NCI-H69 (cell line): ENCODE results near the gene ADRB1.

ENCODE experiments used
- DNase-seq: peaks from one replicate; lab custom pipeline; 2025; lab: John Stamatoyannopoulos, UW

Gene ADRB1

DNA sequence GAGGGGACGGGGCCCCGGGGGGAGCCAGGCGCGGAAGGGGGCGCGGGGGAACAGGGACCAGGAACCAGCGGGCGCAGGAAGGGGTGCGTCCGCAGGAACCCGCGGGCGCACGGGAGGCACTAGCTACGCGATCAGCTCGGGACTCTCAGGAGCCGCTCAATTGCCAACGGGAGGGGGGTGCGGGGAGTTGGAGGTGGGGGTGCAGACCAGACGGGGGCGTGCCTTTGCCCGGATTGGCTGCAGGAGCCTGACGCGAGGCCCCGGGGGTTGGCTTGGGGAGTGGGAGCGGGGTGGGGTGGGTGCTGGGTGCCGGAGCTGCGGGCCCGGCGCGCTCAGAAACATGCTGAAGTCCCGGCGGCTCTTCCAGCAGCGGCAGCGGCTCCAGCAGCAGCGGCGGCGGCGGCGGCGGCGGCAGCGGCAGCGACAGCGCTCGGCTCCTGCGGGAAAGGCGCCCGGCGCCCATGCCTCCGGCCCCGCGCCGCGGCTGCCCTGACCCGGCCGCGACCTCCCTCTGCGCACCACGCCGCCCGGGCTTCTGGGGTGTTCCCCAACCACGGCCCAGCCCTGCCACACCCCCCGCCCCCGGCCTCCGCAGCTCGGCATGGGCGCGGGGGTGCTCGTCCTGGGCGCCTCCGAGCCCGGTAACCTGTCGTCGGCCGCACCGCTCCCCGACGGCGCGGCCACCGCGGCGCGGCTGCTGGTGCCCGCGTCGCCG lies at the start of gene ADRB1:
TSS of gene ADRB1 (plus strand) at position 335 of the 715 bp plus-strand sequence. CDS start at position 602, 267 bp downstream.
- peak; percentile 90 for DNase-seq

DNA sequence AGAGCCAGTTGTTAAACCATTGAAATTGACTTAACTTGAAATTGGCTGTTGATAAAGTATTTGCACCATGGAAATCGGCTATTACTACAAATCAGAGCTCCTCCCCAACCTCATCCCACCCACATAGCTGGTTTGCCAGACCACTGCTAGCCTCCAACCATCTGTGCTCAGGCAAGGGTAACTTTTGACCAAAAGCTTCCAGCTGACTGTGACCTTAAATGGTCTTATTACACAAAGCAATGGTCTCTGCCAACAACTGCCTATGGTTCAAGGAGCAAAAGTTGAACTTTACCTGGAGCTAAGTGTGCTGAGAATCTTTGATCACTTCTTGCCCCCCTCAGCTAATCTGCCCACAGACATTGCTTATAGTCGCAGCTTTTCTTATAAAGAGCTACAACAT lies 48.5 kb upstream of the ADRB1 start:
- DNase-seq = no peak

DNA sequence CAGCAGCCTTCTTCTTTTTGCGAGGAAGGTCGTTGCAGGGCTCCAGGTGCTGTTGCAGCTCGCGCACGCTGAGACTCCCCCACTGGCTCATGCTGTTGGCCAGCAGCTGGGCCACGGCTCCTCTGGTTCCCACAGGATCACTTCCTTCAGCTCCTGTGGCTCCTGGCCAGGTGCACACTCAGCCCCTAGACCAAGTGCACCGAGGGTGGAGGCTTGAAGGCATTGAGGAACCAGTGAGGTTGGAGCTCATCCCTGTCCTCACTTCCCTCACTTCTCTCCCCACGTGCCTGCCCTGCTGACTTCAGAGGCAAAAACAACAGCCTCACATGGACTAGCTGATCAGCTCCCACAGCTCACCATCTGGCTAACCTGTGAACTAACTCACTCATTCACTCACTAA lies 46.2 kb upstream of the ADRB1 start:
- DNase-seq = peak; percentile 19

DNA sequence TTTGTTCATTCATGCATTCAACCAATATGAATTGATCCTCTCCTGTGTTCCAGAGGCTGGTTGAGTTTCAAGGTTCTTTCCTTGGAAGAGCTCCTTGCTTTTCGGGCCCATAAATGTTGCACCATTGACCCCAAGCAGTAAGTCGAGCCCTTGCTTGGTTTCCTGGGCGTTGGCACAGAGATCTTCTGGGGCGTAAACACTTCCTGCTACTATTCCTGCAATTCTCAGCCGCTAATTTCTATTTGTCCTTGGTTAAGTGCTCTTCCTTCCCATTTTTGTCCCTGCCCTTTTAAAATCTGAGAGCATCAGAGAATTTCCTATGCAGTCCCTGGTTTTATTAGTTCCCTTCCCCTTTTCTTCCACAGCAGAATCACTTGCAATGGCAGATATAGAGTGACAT lies 44.1 kb upstream of the ADRB1 start:
- no peak for DNase-seq

DNA sequence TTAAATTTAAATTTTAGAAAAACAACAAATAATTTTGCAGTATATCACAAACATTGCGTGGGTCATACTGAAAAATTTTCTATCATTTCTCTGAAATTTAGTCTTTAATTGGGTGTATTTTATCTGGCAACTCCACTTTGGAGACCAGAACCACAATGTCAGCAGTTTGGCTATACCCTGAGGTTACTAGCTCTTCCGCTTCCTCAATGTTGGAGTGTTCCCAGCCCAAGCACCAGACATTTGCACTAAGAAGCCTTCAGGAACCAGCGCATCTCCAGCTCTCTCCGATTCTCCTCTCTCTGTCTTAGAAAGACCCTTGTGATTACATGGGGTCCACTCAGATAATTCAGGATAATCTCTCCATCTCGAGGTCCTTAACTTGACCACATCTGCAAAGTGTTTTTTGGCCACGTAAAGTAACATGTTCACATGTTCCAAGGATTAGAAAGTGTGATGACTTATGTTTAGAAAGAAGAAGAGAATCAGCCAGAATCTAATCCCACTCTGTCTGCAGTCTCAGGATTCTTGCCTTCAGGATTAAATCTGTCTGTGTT lies 43.1 kb upstream of the ADRB1 start:
- DNase-seq = no peak

DNA sequence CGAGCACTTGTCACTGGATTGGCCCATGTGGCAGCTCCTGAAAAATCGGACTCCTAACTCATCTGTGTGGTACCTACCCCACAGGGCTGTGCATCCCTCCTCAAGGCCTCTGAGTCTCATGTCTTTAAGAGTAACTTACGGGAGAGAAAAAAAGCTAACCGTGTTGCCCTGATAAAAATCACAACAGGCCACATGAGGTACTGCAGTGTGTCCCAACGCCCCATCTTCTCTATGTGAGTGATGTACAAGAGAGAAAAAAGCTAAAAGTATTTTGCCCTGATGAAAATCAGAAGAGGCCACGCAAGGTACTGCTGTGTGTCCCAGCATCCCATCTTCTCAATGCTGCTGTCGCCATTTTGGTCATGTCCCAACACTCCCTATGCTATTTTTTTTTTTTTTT lies 41.2 kb upstream of the ADRB1 start:
- no peak for DNase-seq

DNA sequence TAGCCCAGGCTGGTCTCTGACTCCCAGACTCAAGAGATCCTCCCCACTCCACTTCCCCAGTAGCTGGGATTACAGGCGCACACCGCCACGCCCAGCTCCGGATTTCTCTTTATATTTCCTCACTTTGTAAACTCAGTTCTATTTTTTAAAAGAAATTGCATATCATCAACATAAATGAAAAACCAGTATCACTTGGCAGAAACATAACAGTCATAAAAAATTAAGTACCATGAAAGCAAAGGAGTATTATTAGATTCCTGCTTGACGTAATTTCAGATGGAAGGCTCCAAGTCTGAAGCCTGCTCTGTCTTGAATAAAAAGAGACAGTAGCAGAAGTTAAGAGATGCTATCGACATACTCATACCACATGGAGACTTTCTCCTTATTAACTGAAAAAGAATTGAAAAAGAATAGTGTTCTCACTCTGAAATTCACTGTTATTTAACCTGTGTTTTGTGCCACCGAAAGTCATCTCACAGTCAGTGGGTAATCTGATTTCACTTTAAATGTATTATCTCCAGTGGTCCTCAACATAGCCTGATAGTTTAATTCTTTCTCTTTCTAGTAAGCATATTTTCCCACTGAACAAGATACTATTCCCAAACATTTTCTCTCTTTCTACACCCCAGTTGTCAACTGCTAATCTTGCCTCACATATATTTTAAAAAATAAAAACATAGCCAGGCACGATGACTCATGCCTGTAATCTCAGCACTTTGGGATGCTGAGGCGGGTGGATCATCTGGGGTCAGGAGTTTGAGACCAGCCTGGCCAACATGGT lies 40.3 kb upstream of the ADRB1 start:
- no peak for DNase-seq

DNA sequence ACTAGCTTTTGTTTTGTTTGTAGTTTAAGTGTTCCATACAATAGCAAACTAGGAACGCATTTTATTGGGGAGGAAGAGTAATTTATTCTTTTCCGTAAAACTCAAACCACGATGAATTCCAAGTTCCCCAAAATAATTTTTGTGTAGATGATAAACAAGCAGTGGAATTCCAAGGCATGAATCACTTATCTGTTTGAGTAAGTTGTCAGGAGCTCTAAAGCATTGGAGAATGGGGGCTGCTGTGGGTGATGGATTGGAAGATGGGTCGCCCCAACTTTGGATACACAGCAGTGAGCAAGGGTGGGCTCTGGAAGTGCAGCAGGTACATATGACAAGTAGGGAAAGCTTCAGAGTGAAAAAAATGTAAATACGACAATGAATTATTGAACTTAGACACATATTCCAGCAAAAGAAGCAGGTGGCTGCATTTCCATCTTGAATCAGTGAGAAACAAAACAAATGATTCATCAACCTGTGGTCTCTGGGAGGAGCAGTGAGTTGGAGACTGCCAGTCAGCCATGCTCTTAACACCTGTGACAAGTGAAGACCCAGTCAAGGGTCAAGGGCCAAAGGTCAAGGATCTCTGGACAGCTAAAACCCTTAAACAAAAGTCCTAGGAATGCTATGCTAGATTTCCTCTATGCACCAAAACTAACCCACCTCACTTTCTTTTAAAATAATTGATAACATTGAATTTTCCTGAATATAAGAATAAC lies 34.2 kb upstream of the ADRB1 start:
- no peak for DNase-seq

DNA sequence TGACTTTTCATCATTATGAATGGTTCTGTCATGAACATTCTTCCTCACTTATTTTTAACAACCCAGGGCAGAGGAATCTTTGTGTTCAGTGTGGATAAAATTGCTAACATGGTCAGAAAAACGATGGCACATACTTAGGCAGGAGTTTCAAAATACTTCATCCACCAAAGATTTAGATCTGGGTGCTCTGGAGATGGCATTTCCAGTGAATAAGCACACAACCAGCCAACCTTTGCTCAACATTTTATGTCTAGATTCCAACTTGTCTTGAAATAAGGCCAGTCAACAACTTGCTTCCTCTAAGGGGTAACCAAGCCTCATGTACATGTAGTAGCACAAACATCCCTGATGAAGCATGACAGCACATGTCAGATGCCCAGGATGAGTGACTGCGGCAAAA lies 33.4 kb upstream of the ADRB1 start:
- no peak for DNase-seq

DNA sequence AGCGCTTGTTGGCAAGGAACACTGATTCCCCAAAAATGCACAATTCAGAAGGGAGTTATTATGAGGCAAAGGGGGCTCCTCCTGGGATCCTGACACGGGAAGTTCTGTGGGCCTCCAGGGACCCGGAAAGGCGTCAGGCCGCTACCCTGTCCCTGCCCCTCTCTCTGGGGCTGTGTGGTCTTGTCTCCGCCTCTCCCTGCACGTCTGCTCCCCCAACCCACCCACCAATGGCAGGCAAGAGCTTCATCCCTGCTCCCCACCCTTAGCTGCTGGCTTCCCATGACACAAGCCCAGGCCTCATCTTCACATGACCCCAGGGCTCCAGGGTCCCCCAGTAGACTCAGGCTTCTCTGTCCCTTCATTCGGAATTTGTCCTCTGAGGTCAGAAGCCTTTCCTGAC lies 31.0 kb upstream of the ADRB1 start:
- no peak for DNase-seq

DNA sequence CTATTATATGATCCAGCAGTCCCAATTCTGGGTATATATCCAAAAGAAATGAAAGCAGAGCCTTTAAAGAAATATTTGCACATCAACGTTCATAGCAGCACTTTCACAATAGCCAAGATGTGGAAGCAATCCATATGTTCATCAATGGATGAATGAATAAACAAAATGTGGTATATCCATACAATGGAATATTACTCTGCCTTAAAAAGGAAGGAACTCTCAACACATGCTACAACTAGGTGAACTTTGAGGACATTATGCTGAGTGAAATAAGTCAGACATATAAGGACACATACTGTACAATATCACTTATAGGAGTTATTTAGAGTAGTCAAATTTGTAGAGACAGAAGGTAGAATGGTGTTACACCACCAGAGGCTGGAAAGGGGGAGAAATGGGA lies 28.0 kb upstream of the ADRB1 start:
- no peak for DNase-seq

DNA sequence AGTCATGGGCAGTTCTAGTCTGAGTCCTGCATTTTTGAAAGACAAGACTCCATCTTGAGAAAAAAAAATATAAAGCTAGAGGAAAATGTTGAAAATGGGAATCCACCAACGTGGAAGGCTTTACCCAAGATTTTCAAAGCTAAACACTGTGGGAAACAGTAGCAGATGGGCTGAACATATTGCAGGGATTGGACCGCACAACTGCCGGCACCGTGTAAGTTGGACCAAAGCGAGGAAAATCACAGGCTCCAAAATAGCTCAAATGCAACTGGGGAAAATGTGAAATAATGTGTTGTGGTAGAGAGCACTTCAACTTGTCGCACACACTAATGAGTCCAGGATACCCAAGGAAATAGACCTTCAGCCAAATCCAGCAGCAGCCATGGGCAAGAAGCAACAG lies 26.4 kb upstream of the ADRB1 start:
- DNase-seq = no peak

DNA sequence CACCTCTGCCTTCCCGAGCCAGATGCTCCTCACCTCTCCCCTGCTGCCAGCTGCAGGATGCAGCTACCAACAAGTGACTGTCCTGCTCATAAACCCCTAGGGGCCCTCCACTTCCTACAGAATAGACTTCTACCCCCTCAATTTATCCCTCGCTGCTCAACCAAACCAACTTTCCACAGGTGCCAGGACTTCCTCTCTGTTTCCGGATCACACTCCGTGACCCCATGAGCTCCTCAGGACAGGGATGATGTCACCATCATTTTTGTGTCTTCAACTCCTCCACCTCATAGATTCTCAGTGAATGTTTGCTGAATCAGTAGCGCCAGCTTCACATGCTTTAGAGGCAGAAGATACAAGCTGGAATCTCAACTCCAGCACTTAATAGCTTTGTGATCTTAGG lies 25.8 kb upstream of the ADRB1 start:
- DNase-seq = no peak

DNA sequence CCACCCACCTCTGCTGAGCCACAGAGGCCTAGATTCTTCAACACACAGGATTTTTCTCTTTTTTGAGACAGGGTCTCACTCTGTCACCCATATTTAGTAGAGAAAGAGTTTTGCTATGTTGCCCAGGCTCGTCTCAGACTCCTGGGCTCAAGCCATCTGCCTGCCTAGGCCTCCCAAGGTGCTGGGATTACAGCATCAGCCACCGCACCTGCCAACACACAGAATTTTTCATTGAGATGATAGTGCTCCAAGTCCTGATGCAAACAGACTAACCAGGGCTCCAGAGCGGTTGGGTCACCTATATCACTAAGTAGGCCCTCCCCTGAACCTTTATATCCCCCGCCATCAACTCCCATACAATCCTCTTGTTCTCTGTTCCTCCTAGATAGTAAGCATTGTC lies 24.4 kb upstream of the ADRB1 start:
- DNase-seq = no peak

DNA sequence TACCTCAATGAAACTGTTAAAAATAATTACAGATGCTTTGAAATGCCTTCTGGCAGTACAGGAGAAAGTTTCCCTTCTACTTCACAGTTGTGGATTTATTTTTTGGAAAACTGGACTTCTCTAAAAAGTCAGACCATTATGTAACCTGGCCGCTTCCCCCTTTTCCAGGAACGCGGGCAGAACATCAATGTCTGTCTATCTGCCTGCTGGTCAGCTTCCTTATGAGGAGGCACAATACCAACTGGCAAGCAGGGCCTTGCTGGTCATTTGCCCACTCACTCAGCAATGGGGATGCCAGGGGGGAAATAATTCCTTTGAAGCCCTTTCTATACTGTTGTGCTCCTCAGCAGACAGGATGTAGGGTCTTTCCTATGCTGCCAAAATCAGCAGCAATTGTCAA lies 22.5 kb upstream of the ADRB1 start:
- no peak for DNase-seq

DNA sequence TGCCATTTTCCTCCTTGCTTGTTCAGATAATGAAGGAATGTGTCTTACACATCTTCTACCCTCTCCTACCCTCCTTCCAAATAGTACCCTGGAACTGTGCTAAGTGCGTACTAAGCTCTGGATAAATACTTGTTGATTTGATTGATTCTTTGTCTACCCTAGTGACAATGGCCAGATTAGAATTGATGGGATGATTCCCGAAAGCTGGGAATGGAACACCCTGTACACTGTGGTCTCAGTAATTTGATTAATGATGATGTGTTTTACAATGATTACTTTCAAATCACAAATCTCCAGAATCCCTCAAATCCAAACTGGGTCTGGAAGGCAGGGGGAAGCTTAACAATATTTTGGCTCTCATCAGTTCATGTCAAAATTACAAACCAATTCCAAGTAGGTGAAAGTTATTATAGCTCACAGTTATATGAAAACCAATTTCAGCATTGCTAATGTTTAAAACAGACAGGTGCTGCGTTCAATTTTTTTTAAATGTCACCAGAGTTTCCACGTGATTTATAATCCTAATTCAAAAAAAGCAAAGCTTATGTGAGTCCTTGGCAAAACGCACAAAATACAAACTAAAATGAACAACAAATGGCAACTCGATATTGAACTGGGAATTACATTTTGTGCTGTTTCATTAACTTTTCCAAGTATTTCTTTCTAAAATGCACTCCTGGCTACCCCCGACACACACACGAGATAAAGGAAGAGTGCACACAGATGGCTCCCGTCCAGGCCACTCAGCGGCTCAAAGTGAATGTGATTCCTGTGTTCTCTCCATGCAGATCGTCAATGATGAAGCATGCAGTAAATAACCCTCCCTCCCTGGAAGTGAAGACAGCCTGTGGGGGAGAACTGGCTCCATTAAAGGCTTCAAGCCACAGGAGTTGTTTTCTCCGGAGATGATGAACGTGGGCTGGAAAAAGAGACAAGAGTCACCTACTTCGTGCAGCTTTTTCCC lies 21.7 kb upstream of the ADRB1 start:
- no peak for DNase-seq

DNA sequence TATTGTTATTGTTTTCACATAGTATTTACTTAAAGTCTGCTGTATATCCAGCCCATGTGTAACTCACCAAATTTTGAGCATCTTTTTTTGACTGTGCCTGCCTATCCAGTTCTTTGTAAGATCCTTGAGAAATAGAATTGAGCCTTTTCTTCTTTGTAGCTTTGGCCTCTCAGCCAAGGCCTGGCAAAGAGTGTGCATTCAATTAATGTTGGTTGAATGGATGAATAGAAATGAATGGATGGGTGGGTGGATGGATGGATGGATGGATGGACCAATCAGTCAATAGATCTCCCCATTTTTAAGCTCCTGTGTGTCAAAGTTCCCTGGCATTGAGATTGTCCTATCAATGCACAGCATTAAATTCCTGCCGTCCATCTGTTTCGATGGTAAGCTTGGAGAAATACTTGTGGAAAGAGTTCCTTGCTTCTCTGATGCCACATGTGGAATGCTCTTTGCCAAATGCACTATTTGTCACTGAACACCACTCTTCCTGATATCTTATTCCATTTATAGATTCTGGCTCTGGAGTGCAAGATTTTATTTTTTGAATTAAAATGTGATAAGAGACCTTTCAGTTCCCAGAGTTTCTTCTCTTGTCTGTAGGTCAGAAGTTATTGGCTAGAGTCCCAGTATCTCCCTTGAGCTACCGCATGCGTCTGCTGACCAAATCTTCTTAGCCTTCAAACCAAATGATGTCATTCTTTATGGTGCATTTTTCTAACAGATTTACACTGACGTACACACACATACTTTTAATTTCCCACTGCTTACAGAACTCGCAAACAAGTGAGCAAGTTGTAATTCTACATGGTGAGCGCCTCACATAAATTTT lies 20.7 kb upstream of the ADRB1 start:
- DNase-seq = no peak

DNA sequence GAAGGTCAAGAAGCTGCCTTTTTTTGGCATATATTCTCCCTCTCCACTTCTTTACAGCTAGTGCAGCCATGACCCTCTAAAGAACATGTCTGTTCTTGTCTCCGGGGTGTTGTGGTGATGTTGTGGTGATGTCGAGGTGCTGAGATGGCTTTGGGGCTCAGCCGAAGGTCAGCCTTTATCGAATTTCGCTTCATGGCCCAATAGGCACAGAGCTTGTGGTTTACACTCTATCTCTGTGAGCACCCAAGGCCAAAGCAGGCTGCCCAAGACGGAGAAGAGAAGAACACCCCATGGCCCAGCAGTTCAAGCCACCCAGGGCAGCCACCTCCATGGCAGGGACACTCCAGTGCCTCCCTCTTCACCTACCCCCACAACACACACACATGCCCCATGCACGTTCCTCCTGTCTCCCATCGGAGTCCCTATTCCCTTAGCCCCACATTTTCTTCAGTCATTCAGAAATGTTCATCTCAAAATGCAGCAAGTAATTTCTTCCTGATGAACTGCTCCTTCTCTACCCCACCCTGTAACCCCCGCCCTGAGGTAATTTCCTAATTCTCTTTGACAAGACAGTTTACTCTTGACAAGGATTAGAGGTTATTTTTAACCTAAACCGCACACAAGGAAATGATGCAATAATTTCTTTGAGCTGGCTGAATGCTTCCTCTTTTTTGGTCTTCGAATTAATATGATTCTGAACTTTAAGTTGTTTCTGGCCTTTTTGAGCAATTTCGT lies 18.6 kb upstream of the ADRB1 start:
- DNase-seq = no peak

DNA sequence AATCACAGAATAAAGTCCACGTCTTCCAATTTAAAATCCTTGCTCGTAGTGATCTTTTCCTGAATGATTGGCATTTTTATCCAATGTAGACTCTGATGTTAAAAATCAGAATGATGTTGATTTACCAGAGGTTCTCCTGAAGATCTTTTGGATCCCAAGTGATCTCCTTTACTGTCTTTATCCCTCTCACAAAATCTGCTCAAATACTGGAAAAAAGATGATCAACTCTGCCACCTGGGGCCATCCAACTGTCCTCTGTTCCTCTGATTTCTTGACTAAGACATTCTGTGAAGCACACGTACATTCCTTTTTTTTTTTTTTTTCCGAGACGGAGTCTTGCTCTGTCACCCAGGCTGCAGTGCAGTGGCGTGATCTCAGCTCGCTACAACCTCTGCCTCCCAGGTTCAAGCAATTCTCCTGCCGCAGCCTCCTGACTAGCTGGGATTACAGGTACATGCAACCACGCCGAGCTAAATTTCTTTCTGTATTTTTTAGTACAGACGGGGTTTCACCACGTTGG lies 18.0 kb upstream of the ADRB1 start:
- no peak for DNase-seq
